ENCODE results near the gene GNAT3. TPM values are rescaled to one million over a fixed set of nuclear protein-coding genes. Genes with fewer than 3 reads are reported as not detected.

Gene GNAT3
- total RNA-seq, 1 experiment from 2014 or later, result not detected

Other genes with a start within 250 kb of the GNAT3 start
- gene CD36, start 126.6 kb upstream of the GNAT3 start, total RNA-seq (2021; ENCODE audit: unreplicated experiment), result 0.32 TPM

All from HCT116 (cell line).